Dendritic cell treated with granulocyte-macrophage colony-stimulating factor and Interleukin-4, amounts not matched to agents 40 ng/mL and 50 ng/mL, for 4 days (primary cell): Measurements from ENCODE around the gene GMPR.
"Not testable (repeated sequence)": the region's sequence is repeated elsewhere in the genome, so short reads cannot be mapped to it uniquely, and the experiment has no call there.

Experiments used
- H3K27ac Mint-ChIP-seq: one replicate; pipeline ENCODE4 v1.8.0; 2022; ENCODE audit warnings: mild to moderate bottlenecking, mixed read lengths
- H3K27me3 Mint-ChIP-seq: one replicate; pipeline ENCODE4 v1.8.0; 2022; ENCODE audit warnings: mild to moderate bottlenecking, mixed read lengths
- H3K36me3 Mint-ChIP-seq: one replicate; pipeline ENCODE4 v1.8.0; 2022; ENCODE audit warnings: low read depth, mixed read lengths
- H3K4me1 Mint-ChIP-seq: one replicate; pipeline ENCODE4 v1.8.0; 2022; ENCODE audit warnings: low read depth, mixed read lengths
- H3K4me3 Mint-ChIP-seq: one replicate; pipeline ENCODE4 v1.8.0; 2022; ENCODE audit warnings: mild to moderate bottlenecking, moderate library complexity, mixed read lengths
- H3K9me3 Mint-ChIP-seq: one replicate; pipeline ENCODE4 v1.8.0; 2022; ENCODE audit warnings: mixed read lengths
- intact Hi-C: fragments of 100-400 bp; cut with micrococcal nuclease; formaldehyde crosslinking; loops from one replicate; pipeline ENCODE4 v1.15.0; 2022

GMPR gene

GRCh38 chr6:16265351-16266341, 27.3 kb downstream of the GMPR start:
- H3K27me3 Mint-ChIP-seq = peaks cover 15% of the 10 kb centered on the region
- no peak overlapping the region for H3K27ac Mint-ChIP-seq
- no peak overlapping the region for H3K4me3 Mint-ChIP-seq
- intact Hi-C loops = no loop called here
- H3K9me3 Mint-ChIP-seq = no peaks in the 10 kb centered on the region
- H3K4me1 Mint-ChIP-seq = no peaks in the 10 kb centered on the region
- H3K36me3 Mint-ChIP-seq = no peaks in the 10 kb centered on the region

GRCh38 chr6:16267428-16268263, 29.3 kb downstream of the GMPR start:
- Mint-ChIP-seq H3K27ac (no peak overlapping the region), H3K9me3 (no peaks in the 10 kb centered on the region)

GRCh38 chr6:16269442-16270070, 31.2 kb downstream of the GMPR start:
- H3K27me3 Mint-ChIP-seq, H3K36me3 Mint-ChIP-seq, intact Hi-C loops, H3K4me1 Mint-ChIP-seq, H3K4me3 Mint-ChIP-seq, H3K9me3 Mint-ChIP-seq, H3K27ac Mint-ChIP-seq: not testable (repeated sequence)

More at GRCh38 chr6:16267428-16268263, 29.3 kb downstream of the GMPR start:
- Mint-ChIP-seq H3K4me3 (no peak overlapping the region), H3K36me3 (no peaks in the 10 kb centered on the region), H3K27me3 (peaks cover 17% of the 10 kb centered on the region), H3K4me1 (no peaks in the 10 kb centered on the region)
- intact Hi-C loops = no loop called here

- intact Hi-C loops = no loop called here
- Mint-ChIP-seq H3K4me3 (no peak overlapping the region), H3K27me3 (peaks cover 4% of the 10 kb centered on the region), H3K4me1 (no peaks in the 10 kb centered on the region), H3K36me3 (no peaks in the 10 kb centered on the region), H3K9me3 (no peaks in the 10 kb centered on the region), H3K27ac (no peak overlapping the region)
Measured at GRCh38 chr6:16270178-16270794, 31.9 kb downstream of the GMPR start.

- Mint-ChIP-seq H3K27ac (no peak overlapping the region), H3K4me3 (no peak overlapping the region), H3K4me1 (no peaks in the 10 kb centered on the region), H3K36me3 (no peaks in the 10 kb centered on the region), H3K9me3 (no peaks in the 10 kb centered on the region), H3K27me3 (peaks cover 4% of the 10 kb centered on the region)
- intact Hi-C loops = no loop called here
Measured at GRCh38 chr6:16271428-16271827, 33.0 kb downstream of the GMPR start.

- H3K36me3 Mint-ChIP-seq = no peaks in the 10 kb centered on the region
- no peaks in the 10 kb centered on the region for H3K9me3 Mint-ChIP-seq
- no peak overlapping the region for H3K27ac Mint-ChIP-seq
- no peak overlapping the region for H3K4me3 Mint-ChIP-seq
- no peaks in the 10 kb centered on the region for H3K4me1 Mint-ChIP-seq
- intact Hi-C loops = no loop called here
- H3K27me3 Mint-ChIP-seq = peaks cover 4% of the 10 kb centered on the region
Measured at GRCh38 chr6:16272201-16272600, 33.8 kb downstream of the GMPR start.

- no peak overlapping the region for H3K4me3 Mint-ChIP-seq
- H3K4me1 Mint-ChIP-seq = no peaks in the 10 kb centered on the region
- no peak overlapping the region for H3K27ac Mint-ChIP-seq
- no peaks in the 10 kb centered on the region for H3K9me3 Mint-ChIP-seq
- H3K36me3 Mint-ChIP-seq = no peaks in the 10 kb centered on the region
- peaks cover 8% of the 10 kb centered on the region for H3K27me3 Mint-ChIP-seq
- intact Hi-C loops = no loop called here
Measured at GRCh38 chr6:16273256-16273655, 34.9 kb downstream of the GMPR start.

GRCh38 chr6:16274483-16274882, 36.1 kb downstream of the GMPR start:
- H3K27me3 Mint-ChIP-seq = peaks cover 8% of the 10 kb centered on the region
- no peaks in the 10 kb centered on the region for H3K4me1 Mint-ChIP-seq
- H3K36me3 Mint-ChIP-seq = no peaks in the 10 kb centered on the region
- H3K9me3 Mint-ChIP-seq = no peaks in the 10 kb centered on the region
- no peak overlapping the region for H3K27ac Mint-ChIP-seq
- intact Hi-C loops = no loop called here
- no peak overlapping the region for H3K4me3 Mint-ChIP-seq

GRCh38 chr6:16274885-16275589, 36.6 kb downstream of the GMPR start:
- Mint-ChIP-seq H3K4me3 (no peak overlapping the region), H3K4me1 (no peaks in the 10 kb centered on the region), H3K27ac (no peak overlapping the region), H3K27me3 (peaks cover 7% of the 10 kb centered on the region), H3K36me3 (no peaks in the 10 kb centered on the region), H3K9me3 (no peaks in the 10 kb centered on the region)
- intact Hi-C loops = no loop called here

- no peaks in the 10 kb centered on the region for H3K4me1 Mint-ChIP-seq
- no peak overlapping the region for H3K4me3 Mint-ChIP-seq
- no peaks in the 10 kb centered on the region for H3K36me3 Mint-ChIP-seq
Measured at GRCh38 chr6:16277101-16277981, 39.0 kb downstream of the GMPR start.

GRCh38 chr6:16278048-16278724, 39.8 kb downstream of the GMPR start:
- no peak overlapping the region for H3K27ac Mint-ChIP-seq
- no peaks in the 10 kb centered on the region for H3K9me3 Mint-ChIP-seq
- no peaks in the 10 kb centered on the region for H3K36me3 Mint-ChIP-seq
- H3K27me3 Mint-ChIP-seq = peaks cover 7% of the 10 kb centered on the region
- H3K4me1 Mint-ChIP-seq = no peaks in the 10 kb centered on the region
- no peak overlapping the region for H3K4me3 Mint-ChIP-seq
- intact Hi-C loops = no loop called here

More at GRCh38 chr6:16277101-16277981, 39.0 kb downstream of the GMPR start:
- Mint-ChIP-seq H3K27me3 (peaks cover 6% of the 10 kb centered on the region), H3K27ac (no peak overlapping the region), H3K9me3 (no peaks in the 10 kb centered on the region)
- intact Hi-C loops = no loop called here

GRCh38 chr6:16278750-16279149, 40.4 kb downstream of the GMPR start:
- Mint-ChIP-seq H3K36me3 (no peaks in the 10 kb centered on the region), H3K4me1 (no peaks in the 10 kb centered on the region), H3K27me3 (peaks cover 7% of the 10 kb centered on the region), H3K9me3 (no peaks in the 10 kb centered on the region), H3K4me3 (no peak overlapping the region), H3K27ac (no peak overlapping the region)
- intact Hi-C loops = no loop called here
